Activated CD8-positive, alpha-beta T cell treated with anti-CD3 and anti-CD28 coated beads, Interleukin-2, amount 10 ng/mL, durations not matched to agents 7 days and 5 days (primary cell): ENCODE measurements around the gene TRIP10. TPM values are rescaled to one million over a fixed set of nuclear protein-coding genes. Genes with fewer than 3 reads are reported as not detected.
"Not testable (repeated sequence)": the region's sequence is repeated elsewhere in the genome, so short reads cannot be mapped to it uniquely, and the experiment has no call there.

Experiments
- ATAC-seq: fragments of 150-1000 bp; cut with Tn5 transposase; one replicate; pipeline ENCODE4 v1.10.0; 2021; ENCODE audit warnings: moderate library complexity
- CTCF ChIA-PET: fragments of 350-600 bp; sonication (Branson Sonifier 250); formaldehyde crosslinking; loops from one replicate; lab custom pipeline; 2021; ENCODE audit warnings: antibody characterized with exemption; lab: Charles Lee
- POLR2A ChIA-PET: fragments of 350-600 bp; sonication (Branson Sonifier 250); formaldehyde crosslinking; loops from one replicate; lab custom pipeline; 2021; ENCODE audit warnings: antibody characterized with exemption; lab: Charles Lee
- DNase-seq: peaks from one replicate; pipeline ENCODE4 v3.0.0-alpha.2; 2020
- H3K27ac Mint-ChIP-seq: one replicate; pipeline ENCODE4 v1.8.0; 2021; ENCODE audit warnings: mild to moderate bottlenecking, mixed read lengths
- H3K27me3 Mint-ChIP-seq: one replicate; pipeline ENCODE4 v1.8.0; 2021; ENCODE audit warnings: low read depth, mixed read lengths
- H3K36me3 Mint-ChIP-seq: one replicate; pipeline ENCODE4 v1.8.0; 2021; ENCODE audit warnings: low read depth, mixed read lengths
- H3K4me1 Mint-ChIP-seq: one replicate; pipeline ENCODE4 v1.8.0; 2021; ENCODE audit warnings: low read depth, mixed read lengths
- H3K4me3 Mint-ChIP-seq: one replicate; pipeline ENCODE4 v1.8.0; 2021; ENCODE audit warnings: mild to moderate bottlenecking, mixed read lengths
- H3K9me3 Mint-ChIP-seq: one replicate; pipeline ENCODE4 v1.8.0; 2022; ENCODE audit warnings: mixed read lengths; ENCODE audit not compliant: insufficient read depth
- microRNA-seq: library from miRNA; unstranded; fragments of <30 nt; microRNA quantifications from one replicate; pipeline ENCODE4 v1.2.0, GENCODE V29; 2022
- total RNA-seq, 2 experiments: library from RNA; stranded (reverse); gene quantifications; one replicate each; pipeline ENCODE4 v1.2.3, GENCODE V29; 2021

TRIP10 gene
- total RNA-seq, 2 experiments from 2014 or later = 13.9 to 15.2 TPM

- POLR2A ChIA-PET = no interaction called here
- H3K27me3 Mint-ChIP-seq = no peaks in the 10 kb centered on the region
- H3K36me3 Mint-ChIP-seq = peaks cover 78% of the 10 kb centered on the region
Measured at GRCh38 chr19:6793973-6794372, 54.5 kb downstream of the TRIP10 start.

GRCh38 chr19:6794686-6795431 lies 55.4 kb downstream of the TRIP10 start:
- CTCF ChIA-PET = no interaction called here
- Mint-ChIP-seq H3K36me3 (peaks cover 83% of the 10 kb centered on the region), H3K27ac (no peak overlapping the region), H3K27me3 (no peaks in the 10 kb centered on the region), H3K9me3 (peaks cover 4% of the 10 kb centered on the region), H3K4me1 (peaks cover 70% of the 10 kb centered on the region), H3K4me3 (no peak overlapping the region)
- DNase-seq = no peak
- ATAC-seq = no peak
- POLR2A ChIA-PET = no interaction called here

More at GRCh38 chr19:6793973-6794372, 54.5 kb downstream of the TRIP10 start:
- H3K4me3 Mint-ChIP-seq = no peak overlapping the region
- DNase-seq = no peak
- peaks cover 64% of the 10 kb centered on the region for H3K4me1 Mint-ChIP-seq
- ATAC-seq = no peak
- peak overlapping the region; percentile 4 for H3K27ac Mint-ChIP-seq
- CTCF ChIA-PET = no interaction called here
- H3K9me3 Mint-ChIP-seq = peaks cover 4% of the 10 kb centered on the region

GRCh38 chr19:6796278-6796677 lies 56.8 kb downstream of the TRIP10 start:
- ChIA-PET CTCF (no interaction called here), POLR2A (no interaction called here)
- Mint-ChIP-seq H3K4me1 (peaks cover 70% of the 10 kb centered on the region), H3K9me3 (peaks cover 4% of the 10 kb centered on the region), H3K27me3 (no peaks in the 10 kb centered on the region), H3K4me3 (no peak overlapping the region), H3K27ac (peak overlapping the region; percentile 7), H3K36me3 (peaks cover 78% of the 10 kb centered on the region)
- no peak for DNase-seq
- no peak for ATAC-seq

- Mint-ChIP-seq H3K9me3 (peaks cover 4% of the 10 kb centered on the region), H3K4me1 (peaks cover 68% of the 10 kb centered on the region), H3K4me3 (no peak overlapping the region), H3K27ac (no peak overlapping the region), H3K27me3 (no peaks in the 10 kb centered on the region), H3K36me3 (peaks cover 68% of the 10 kb centered on the region)
- ATAC-seq = no peak
- ChIA-PET POLR2A (interaction anchor here (0.6 kb wide), 1 partner anchor 38 kb away, joined by 3 read pairs; no protein-coding TSS in a partner anchor), CTCF (no interaction called here)
- no peak for DNase-seq
Measured at GRCh38 chr19:6797646-6798045, 58.2 kb downstream of the TRIP10 start.

DNA sequence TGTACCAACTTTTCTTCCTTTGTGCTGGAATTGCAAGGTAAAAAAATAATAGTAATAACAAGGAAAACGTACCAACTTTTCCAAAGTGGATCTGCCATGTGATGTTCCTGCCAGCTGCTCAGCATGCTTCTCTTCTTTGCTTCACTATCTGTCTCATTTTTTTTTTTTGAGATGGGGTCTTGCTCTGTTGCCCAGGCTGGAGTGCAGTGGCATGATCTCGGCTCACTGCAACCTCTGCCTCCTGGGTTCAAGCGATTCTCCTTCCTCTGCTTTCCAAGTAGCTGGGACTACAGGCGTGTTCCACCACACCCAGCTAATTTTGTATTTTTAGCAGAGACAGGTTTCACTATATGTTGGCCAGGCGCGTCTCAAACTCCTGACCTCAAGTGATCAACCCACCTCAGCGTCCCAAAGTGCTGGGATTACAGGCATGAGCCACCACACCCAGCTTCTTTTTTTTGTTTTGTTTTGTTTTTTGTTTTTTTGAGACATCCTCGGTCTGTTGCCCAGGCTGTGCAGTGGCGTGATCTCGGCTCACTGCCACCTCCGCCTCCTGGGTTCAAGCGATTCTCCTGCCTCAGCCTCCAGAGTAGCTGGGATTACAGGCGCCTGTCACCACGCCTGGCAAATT lies 60.8 kb downstream of the TRIP10 start:
- not testable (repeated sequence) for H3K9me3 Mint-ChIP-seq, ATAC-seq, DNase-seq, H3K27me3 Mint-ChIP-seq
- Mint-ChIP-seq H3K4me1 (peaks cover 64% of the 10 kb centered on the region), H3K4me3 (peak overlapping the region; percentile 84), H3K27ac (peak overlapping the region; percentile 97), H3K36me3 (peaks cover 59% of the 10 kb centered on the region)
- ChIA-PET CTCF (interaction anchor here (1.0 to 5.7 kb wide), 8 partner anchors 10 to 233 kb away, joined by 3 to 49 read pairs (median 4); partner anchors contain the start of gene VAV1), POLR2A (interaction anchor here (0.6 to 2.6 kb wide), 8 partner anchors 8 to 375 kb away, joined by 3 to 19 read pairs (median 4); partner anchors contain the start of genes SH2D3A and VAV1)

GRCh38 chr19:6800991-6801484 lies 61.6 kb downstream of the TRIP10 start:
- no peaks in the 10 kb centered on the region for H3K9me3 Mint-ChIP-seq
- H3K4me3 Mint-ChIP-seq = peak overlapping the region; percentile 84
- H3K4me1 Mint-ChIP-seq = peaks cover 61% of the 10 kb centered on the region
- no peaks in the 10 kb centered on the region for H3K27me3 Mint-ChIP-seq
- peak; percentile 26 for DNase-seq
- peaks cover 55% of the 10 kb centered on the region for H3K36me3 Mint-ChIP-seq
- ChIA-PET CTCF (interaction anchor here (1.0 to 5.7 kb wide), 8 partner anchors 12 to 234 kb away, joined by 3 to 49 read pairs (median 4); partner anchors contain the start of gene VAV1), POLR2A (interaction anchor here (0.8 to 2.6 kb wide), 7 partner anchors 9 to 376 kb away, joined by 3 to 19 read pairs (median 4); partner anchors contain the start of genes SH2D3A and VAV1)
- H3K27ac Mint-ChIP-seq = peak overlapping the region; percentile 97
- peak; percentile 7 for ATAC-seq

Small RNAs within 50 kb of the gene (microRNA-seq; reads per million reads assigned to microRNA genes)
- gene MIR6791 = not detected

Other genes with a start within 250 kb of the TRIP10 start
- 1 to 10 TPM; 6.6 to 6.9 TPM for gene TUBB4A, start 237.4 kb upstream of the TRIP10 start, total RNA-seq
- 1 to 10 TPM; 1.5 to 1.7 TPM for gene TNFSF9, start 208.7 kb upstream of the TRIP10 start, total RNA-seq
- gene CD70, start 148.5 kb upstream of the TRIP10 start, total RNA-seq = 10 to 100 TPM; 16.9 to 17.3 TPM
- gene TNFSF14, start 69.5 kb upstream of the TRIP10 start, total RNA-seq = 10 to 100 TPM; 47.1 to 47.6 TPM
- 1 to 10 TPM in 1 of 2 experiments, under 1 TPM in 1; 0.52 to 1.2 TPM for gene C3, start 19.0 kb upstream of the TRIP10 start, total RNA-seq
- gene GPR108, start 2.1 kb upstream of the TRIP10 start, total RNA-seq = 10 to 100 TPM; 76.7 to 85.6 TPM
- gene SH2D3A, start 27.8 kb downstream of the TRIP10 start, total RNA-seq = 10 to 100 TPM; 28.2 to 28.5 TPM
- 100 to 1,000 TPM; 122 to 125 TPM for gene VAV1, start 33.0 kb downstream of the TRIP10 start, total RNA-seq
- under 1 TPM; 0.47 to 0.50 TPM for gene ADGRE1, start 147.9 kb downstream of the TRIP10 start, total RNA-seq